Measurements from ENCODE around the gene GOLGA6L2.
"Not testable (repeated sequence)": the region's sequence is repeated elsewhere in the genome, so short reads cannot be mapped to it uniquely, and the experiment has no call there.

Gene GOLGA6L2

GRCh38 chr15:23422946-23423708 is 23.9 kb downstream of the GOLGA6L2 start:
- no peak for DNase-seq

DNA sequence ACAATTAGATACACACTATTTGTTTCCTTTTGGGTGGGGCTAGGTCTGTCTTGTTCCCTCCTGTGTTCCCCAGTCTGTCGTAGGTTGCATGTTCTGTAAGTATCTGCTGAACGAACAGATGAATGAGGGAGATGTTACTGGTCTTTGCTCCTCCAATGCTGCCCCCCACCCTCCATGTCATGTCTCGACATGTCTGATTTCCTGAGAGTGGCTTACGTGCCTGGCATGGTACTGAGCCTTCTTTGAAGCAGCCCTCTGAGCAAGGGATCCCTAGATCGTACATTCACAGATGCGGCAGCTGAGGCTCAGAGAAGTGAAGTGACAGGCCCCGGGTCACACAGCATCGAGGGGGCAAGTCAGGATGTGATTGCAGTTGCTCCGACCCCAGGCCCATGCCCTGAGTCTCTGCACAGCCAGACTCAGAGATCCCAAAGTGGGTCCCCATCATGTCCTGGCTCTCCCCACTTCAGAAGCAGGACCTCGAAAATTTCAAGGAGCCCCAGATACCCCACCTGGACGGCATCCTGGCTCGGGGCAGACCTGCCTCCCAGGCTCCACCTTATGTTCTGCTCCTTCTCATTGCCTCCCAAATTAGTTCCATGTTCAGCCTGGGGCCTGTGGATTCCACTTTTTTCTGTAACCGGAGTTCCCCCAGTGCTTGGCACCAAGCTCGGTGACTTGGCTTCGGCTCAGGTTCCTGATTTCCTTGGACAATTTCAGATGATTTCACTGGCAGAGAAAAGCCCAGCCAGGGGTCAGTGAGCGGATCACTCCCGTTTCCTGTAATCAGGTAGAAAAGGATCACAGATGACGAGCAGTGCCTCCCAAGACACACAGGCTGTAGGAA is 24.7 kb downstream of the GOLGA6L2 start:
- no peak for DNase-seq

GRCh38 chr15:23420806-23421575 is 26.1 kb downstream of the GOLGA6L2 start:
- DNase-seq: no peak

- no peak for DNase-seq
Observed at GRCh38 chr15:23416349-23417276, 30.4 kb downstream of the GOLGA6L2 start.

- not testable (repeated sequence) for DNase-seq
Observed at GRCh38 chr15:23415866-23416265, 31.2 kb downstream of the GOLGA6L2 start.

GRCh38 chr15:23415321-23415865 is 31.6 kb downstream of the GOLGA6L2 start:
- DNase-seq: no peak

- not testable (repeated sequence) for DNase-seq
Observed at GRCh38 chr15:23412881-23413600, 34.0 kb downstream of the GOLGA6L2 start.

GRCh38 chr15:23411841-23412240 is 35.2 kb downstream of the GOLGA6L2 start:
- no peak for DNase-seq

DNA sequence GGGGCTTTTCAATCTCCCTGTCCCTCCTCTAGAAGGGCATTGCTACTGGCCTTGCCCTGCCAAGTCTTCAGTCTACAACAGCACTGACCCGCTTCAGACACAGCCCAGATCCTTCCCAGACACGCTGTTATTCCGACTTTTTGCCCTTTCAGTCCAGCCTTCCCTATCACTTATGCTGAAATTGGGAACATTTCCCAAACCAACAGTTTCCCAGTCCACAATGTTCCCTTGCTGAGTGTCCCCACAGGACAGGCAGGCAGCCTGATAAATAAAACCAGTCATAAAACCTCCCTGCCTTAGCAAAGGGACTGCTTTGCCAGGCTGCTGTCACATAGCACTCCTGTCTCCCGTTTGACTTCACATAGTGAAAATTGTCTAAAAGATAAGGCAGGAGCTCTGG is 43.5 kb downstream of the GOLGA6L2 start:
- DNase-seq: no peak

GRCh38 chr15:23402544-23402943 is 44.5 kb downstream of the GOLGA6L2 start:
- no peak for DNase-seq

DNA sequence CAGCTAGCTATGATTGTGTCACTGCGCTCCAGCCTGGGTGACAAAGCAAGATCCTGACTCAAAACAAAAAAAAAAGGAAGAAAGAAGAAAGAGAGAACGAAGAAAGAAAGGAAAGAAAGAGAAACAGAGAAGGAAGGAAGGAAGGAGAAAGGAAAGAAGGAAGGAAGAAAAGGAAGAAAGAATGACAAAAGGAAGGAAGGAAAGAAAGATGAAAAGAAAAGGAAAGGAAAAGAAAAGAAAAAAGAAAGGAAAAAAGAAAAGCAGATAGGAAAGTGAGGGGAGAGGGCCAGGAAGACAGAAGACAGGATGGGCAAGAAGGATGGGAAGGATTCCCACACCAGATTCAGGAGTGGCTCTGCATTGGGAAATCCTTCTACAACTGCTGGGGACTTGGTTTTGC is 44.9 kb downstream of the GOLGA6L2 start:
- no peak for DNase-seq

- no peak for DNase-seq
Observed at GRCh38 chr15:23401627-23402026, 45.4 kb downstream of the GOLGA6L2 start.

- not testable (repeated sequence) for DNase-seq
Observed at GRCh38 chr15:23399207-23399606, 47.8 kb downstream of the GOLGA6L2 start.

- DNase-seq: not testable (repeated sequence)
Observed at GRCh38 chr15:23398357-23398756, 48.7 kb downstream of the GOLGA6L2 start.

DNA sequence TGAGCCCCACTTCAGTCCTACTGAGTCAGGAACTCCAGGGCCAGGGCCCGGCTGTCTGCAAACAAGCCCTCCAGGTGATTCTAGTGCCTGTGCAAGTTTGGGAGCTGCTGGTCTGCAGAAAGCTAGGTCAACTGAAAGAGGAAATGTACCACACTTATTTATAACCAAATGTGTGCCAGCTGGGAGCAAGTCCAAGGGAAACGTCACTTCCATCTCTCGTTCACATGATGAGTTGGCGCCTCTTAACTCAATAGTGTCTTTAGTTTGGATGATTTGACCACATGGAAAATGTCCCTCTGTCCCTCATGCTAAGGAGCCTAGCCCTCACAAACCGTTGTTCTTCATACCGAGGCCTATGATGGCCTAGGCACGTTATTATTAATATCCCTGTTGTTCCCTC is 49.3 kb downstream of the GOLGA6L2 start:
- no peak for DNase-seq

DNA sequence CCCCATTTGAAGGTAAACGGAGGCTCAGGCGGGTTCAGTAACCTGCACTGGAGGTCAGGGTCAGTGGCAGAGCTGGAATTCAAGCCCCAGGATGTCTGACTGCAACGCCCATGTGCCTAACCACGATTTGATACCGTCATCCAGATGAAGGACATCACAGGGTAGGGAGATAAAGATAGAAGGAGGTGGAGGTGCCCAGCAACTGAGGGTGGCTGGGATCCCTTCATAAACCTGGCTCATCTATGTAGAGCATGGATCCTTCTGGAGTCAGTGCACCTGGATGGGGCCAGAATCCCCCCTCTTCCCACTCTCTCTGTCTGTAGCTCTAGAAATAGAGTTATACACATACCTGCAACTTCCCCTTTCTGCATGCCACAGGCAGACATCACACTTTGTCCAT is 51.2 kb downstream of the GOLGA6L2 start:
- DNase-seq: no peak

GRCh38 chr15:23395030-23395692 is 51.9 kb downstream of the GOLGA6L2 start:
- no peak for DNase-seq

Measured in NCI-H2107 (cell line).